Keratinocyte (primary cell): ENCODE results near the gene TOX3. TPM values are rescaled to one million over a fixed set of nuclear protein-coding genes. Genes with fewer than 3 reads are reported as not detected.

Source experiments
- DNase-seq: peaks from one replicate; pipeline ENCODE4 v3.0.0-alpha.2; 2011; ENCODE audit warnings: low read depth, missing footprints, low spot score
- FAIRE-seq: peaks from 2 replicates; lab custom pipeline; 2011; peaks lifted over from hg19 to GRCh38; lab: Jason Lieb, UNC
- H2AFZ ChIP-seq: 2 replicates; pipeline ENCODE4 v1.6.0; 2012; ENCODE audit warnings: low read length, control low read depth, inconsistent platforms; ENCODE audit not compliant: control insufficient read depth
- H3K27ac ChIP-seq: 2 replicates; pipeline ENCODE4 v1.5.1; 2011; ENCODE audit warnings: low read length; ENCODE audit not compliant: control insufficient read depth, insufficient read depth
- H3K27me3 ChIP-seq: 3 replicates; pipeline ENCODE4 v1.6.0; 2011; ENCODE audit warnings: low read length; ENCODE audit not compliant: control insufficient read depth, insufficient read depth; ENCODE audit errors: extremely low read depth
- H3K36me3 ChIP-seq, 2 experiments: 2 replicates in 1 of 2; 3 replicates in 1 of 2; pipeline ENCODE4 v1.5.1; 2011; ENCODE audit warnings: low read length in 2 of 2, mild to moderate bottlenecking in 1 of 2; ENCODE audit not compliant: control insufficient read depth in 2 of 2, insufficient read depth in 2 of 2; ENCODE audit errors: extremely low read depth in 1 of 2
- H3K4me1 ChIP-seq: 3 replicates; pipeline ENCODE4 v1.5.1; 2011; ENCODE audit warnings: low read length; ENCODE audit not compliant: control insufficient read depth, insufficient read depth; ENCODE audit errors: extremely low read depth
- H3K4me2 ChIP-seq: 3 replicates; pipeline ENCODE4 v1.6.0; 2011; ENCODE audit warnings: low read depth, low read length; ENCODE audit not compliant: control insufficient read depth, insufficient read depth; ENCODE audit errors: extremely low read depth
- H3K4me3 ChIP-seq, 3 experiments: fragments of 200-600 bp in 1 of 3; sonication (generic) in 1 of 3; 2 replicates in 2 of 3; 3 replicates in 1 of 3; pipeline ENCODE4 v1.5.1; 2011 to 2016; ENCODE audit warnings: low read length in 3 of 3, mild to moderate bottlenecking in 3 of 3, control low read depth in 2 of 3, inconsistent platforms in 1 of 3, low read depth in 1 of 3, mixed read lengths in 1 of 3, mixed run types in 1 of 3, moderate library complexity in 1 of 3; ENCODE audit not compliant: control insufficient read depth in 2 of 3, insufficient read depth in 2 of 3; ENCODE audit errors: extremely low read depth in 1 of 3
- H3K79me2 ChIP-seq: 2 replicates; pipeline ENCODE4 v1.6.0; 2012; ENCODE audit warnings: low read length; ENCODE audit not compliant: control insufficient read depth, insufficient read depth
- H3K9ac ChIP-seq: 3 replicates; pipeline ENCODE4 v1.6.0; 2011; ENCODE audit warnings: low read length; ENCODE audit not compliant: control insufficient read depth, insufficient read depth; ENCODE audit errors: extremely low read depth
- H3K9me1 ChIP-seq: 3 replicates; pipeline ENCODE4 v1.6.0; 2011; ENCODE audit warnings: low read length; ENCODE audit not compliant: control insufficient read depth, insufficient read depth; ENCODE audit errors: extremely low read depth
- H3K9me3 ChIP-seq: 2 replicates; pipeline ENCODE4 v1.5.1; 2012; ENCODE audit warnings: low read depth, low read length; ENCODE audit not compliant: control insufficient read depth
- H4K20me1 ChIP-seq: 3 replicates; pipeline ENCODE4 v1.6.0; 2011; ENCODE audit warnings: low read length; ENCODE audit not compliant: control insufficient read depth, insufficient read depth; ENCODE audit errors: extremely low read depth
- EZH2 ChIP-seq: IDR thresholded peaks from one replicate; pipeline ENCODE4 v1.6.1; 2012; ENCODE audit warnings: inconsistent platforms, mild to moderate bottlenecking, low read length, moderate library complexity
- dilution Hi-C: fragments of 300-500 bp; cut with MboI; formaldehyde crosslinking; loops from one replicate; pipeline ENCODE4 v1.7.0; 2020; ENCODE audit warnings: low sequenced_read_pairs; ENCODE audit not compliant: extremely low pct_ligation_motif_present
- polyA plus RNA-seq, 5 experiments: library from polyadenylated mRNA; depleted of rRNA in 3 of 5; stranded (reverse) in 3 of 5; stranded (forward) in 1 of 5; unstranded in 1 of 5; fragments of >200 nt; gene quantifications; 1 replicate in 1 of 5; 2 replicates in 3 of 5; 3 replicates in 1 of 5; pipeline versions ENCODE4 v1.2.1 to v1.2.3, GENCODE V29; 2011 to 2012; ENCODE audit warnings: missing spikeins in 2 of 5, low read depth in 1 of 5, low replicate concordance in 1 of 5
- TF ChIP-seq, protein P1 (sequence below), 3 experiments: IDR thresholded peaks in 1 of 3; conservative IDR thresholded peaks in 1 of 3; optimal IDR thresholded peaks in 1 of 3; 2 replicates in 2 of 3; 3 replicates in 1 of 3; pipeline versions ENCODE3 to v1.5.1; 2011; ENCODE audit warnings: low read length in 3 of 3, mild to moderate bottlenecking in 3 of 3, moderate library complexity in 2 of 3, control low read depth in 1 of 3, inconsistent platforms in 1 of 3; ENCODE audit not compliant: insufficient read depth in 2 of 3; ENCODE audit errors: extremely low read depth in 1 of 3

The TOX3 gene
- polyA plus RNA-seq, 1 donor (not counting 4 experiments of a cell fraction or from before 2014, with no cell fraction given), result not detected

DNA sequence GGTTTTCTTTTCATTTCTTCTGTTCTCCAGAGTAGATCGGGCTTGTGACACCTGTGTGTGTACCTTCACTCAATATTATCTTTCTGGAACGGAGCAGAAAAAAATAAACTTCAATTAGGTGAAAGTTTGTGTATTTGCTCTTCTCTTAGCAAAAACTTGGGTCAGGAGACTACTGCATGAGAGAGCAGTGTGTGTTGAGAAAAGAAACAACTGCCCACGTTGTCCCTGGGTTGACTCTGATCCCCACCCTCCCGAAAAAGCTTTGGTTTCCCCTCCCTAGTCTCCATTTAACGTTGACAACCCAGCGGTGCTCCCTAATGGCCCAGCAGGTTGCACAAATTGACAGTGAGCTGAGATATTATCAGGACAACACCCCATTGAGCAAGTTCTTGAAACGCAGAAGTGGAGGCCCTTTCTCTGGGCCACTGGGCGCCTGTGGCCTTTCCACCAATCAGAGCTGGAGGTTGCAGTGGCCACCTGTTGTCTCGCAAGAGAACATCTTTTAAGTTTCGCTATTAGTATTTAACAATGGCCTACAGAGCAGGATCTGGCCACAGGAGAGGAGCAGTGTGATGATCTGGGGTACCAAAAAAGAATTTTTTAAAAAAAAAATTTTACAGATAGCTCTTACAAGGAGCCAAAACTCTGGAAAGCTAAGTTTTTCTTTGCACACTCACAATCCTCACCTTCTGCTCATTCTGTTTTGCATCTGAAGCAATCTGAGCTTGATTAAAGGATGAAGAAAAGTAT lies 1.5 kb upstream of the TOX3 start:
- H3K4me1 ChIP-seq, result peaks cover 9% of the 10 kb centered on the region
- H3K4me2 ChIP-seq, result no peak overlapping the region
- H3K9ac ChIP-seq, result no peak overlapping the region
- dilution Hi-C loops, result no loop called here
- TF ChIP-seq, protein P1, sequence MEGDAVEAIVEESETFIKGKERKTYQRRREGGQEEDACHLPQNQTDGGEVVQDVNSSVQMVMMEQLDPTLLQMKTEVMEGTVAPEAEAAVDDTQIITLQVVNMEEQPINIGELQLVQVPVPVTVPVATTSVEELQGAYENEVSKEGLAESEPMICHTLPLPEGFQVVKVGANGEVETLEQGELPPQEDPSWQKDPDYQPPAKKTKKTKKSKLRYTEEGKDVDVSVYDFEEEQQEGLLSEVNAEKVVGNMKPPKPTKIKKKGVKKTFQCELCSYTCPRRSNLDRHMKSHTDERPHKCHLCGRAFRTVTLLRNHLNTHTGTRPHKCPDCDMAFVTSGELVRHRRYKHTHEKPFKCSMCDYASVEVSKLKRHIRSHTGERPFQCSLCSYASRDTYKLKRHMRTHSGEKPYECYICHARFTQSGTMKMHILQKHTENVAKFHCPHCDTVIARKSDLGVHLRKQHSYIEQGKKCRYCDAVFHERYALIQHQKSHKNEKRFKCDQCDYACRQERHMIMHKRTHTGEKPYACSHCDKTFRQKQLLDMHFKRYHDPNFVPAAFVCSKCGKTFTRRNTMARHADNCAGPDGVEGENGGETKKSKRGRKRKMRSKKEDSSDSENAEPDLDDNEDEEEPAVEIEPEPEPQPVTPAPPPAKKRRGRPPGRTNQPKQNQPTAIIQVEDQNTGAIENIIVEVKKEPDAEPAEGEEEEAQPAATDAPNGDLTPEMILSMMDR (optimal IDR thresholded peaks at IDR 0.05 in 1 of 3, IDR thresholded peaks at IDR 0.05 in 1 of 3, conservative IDR thresholded peaks at IDR 0.05 in 1 of 3; ENCODE audit: extremely low read depth in 1 of 3, insufficient read depth in 2 of 3, low read length in 3 of 3), result no peak
- no peaks in the 10 kb centered on the region for H3K36me3 ChIP-seq
- DNase-seq, result no peak
- H3K9me1 ChIP-seq, result no peaks in the 10 kb centered on the region
- no peak for FAIRE-seq
- H4K20me1 ChIP-seq, result no peaks in the 10 kb centered on the region
- no peaks in the 10 kb centered on the region for H3K9me3 ChIP-seq
- H3K79me2 ChIP-seq, result no peaks in the 10 kb centered on the region
- peaks cover 45% of the 10 kb centered on the region for H3K27me3 ChIP-seq
- H3K27ac ChIP-seq, result no peak overlapping the region
- no peak overlapping the region for H3K4me3 ChIP-seq
- H2AFZ ChIP-seq, result no peak overlapping the region

DNA sequence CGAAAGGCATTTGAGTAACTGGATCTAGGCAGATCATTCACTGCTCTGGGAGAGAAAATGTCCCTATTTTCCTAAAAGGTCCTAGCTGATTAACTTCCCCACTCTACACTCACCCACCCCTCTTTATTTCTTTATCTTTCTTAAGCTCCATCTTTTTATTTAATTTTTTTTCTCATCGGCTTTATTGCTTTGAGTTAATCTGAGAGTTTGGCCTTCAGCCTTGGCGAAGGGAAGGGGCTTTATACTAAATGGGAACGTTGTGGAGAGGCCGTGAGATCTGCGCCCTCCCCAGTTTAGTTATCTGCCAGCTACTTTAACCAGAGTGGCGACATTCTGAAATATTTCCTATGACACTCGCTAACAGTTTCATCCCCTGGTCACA lies 882 bp upstream of the TOX3 start:
- Histone ChIP-seq H3K36me3 (no peaks in the 10 kb centered on the region), H3K4me3 (no peak overlapping the region), H3K9me3 (no peaks in the 10 kb centered on the region), H3K27ac (no peak overlapping the region), H3K9me1 (no peaks in the 10 kb centered on the region), H2AFZ (no peak overlapping the region), H3K27me3 (peaks cover 45% of the 10 kb centered on the region), H3K4me1 (peaks cover 9% of the 10 kb centered on the region), H3K9ac (no peak overlapping the region), H3K79me2 (no peaks in the 10 kb centered on the region), H3K4me2 (no peak overlapping the region), H4K20me1 (no peaks in the 10 kb centered on the region)
- TF ChIP-seq EZH2, result no peak
- TF ChIP-seq, protein P1 (optimal IDR thresholded peaks at IDR 0.05 in 1 of 3, IDR thresholded peaks at IDR 0.05 in 1 of 3, conservative IDR thresholded peaks at IDR 0.05 in 1 of 3; ENCODE audit: extremely low read depth in 1 of 3, insufficient read depth in 2 of 3, low read length in 3 of 3), result no peak
- FAIRE-seq, result no peak
- dilution Hi-C loops, result no loop called here
- no peak for DNase-seq
